ENCODE results near the gene COQ9. TPM values are rescaled to one million over a fixed set of nuclear protein-coding genes. Genes with fewer than 3 reads are reported as not detected.

Gene COQ9
- total RNA-seq, 1 experiment from 2014 or later: 32.9 TPM

DNA sequence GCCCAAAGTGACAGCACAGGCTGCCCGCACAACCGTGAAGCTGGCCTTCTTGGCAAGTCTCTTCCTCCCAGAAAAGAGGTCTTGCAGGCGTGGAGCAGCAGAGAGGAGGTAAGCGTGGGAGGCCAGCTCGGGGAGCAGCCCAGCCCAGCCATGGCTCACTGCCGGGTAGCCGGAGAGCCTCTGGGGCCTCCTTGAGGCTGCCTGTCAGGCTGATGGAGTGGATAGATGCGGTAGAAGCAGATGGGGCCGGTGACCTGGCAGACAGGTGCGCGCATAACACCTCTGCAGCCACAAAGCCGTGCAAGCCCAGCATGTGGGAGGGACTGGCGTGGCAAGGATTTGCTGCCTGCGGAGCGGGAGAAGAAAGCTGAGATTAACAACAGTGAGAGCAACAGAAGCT is 56.1 kb downstream of the COQ9 start:
- Histone ChIP-seq H2BK20ac (ENCODE audit: low read depth, low read length, poor library complexity, severe bottlenecking) (no peak overlapping the region), H3K27me3 (ENCODE audit: insufficient read depth, low read length) (no peaks in the 10 kb centered on the region), H2BK5ac (ENCODE audit: insufficient read length, low read length) (no peak overlapping the region), H4K91ac (ENCODE audit: insufficient read length, low read depth, low read length) (no peak overlapping the region), H3K9ac (ENCODE audit: extremely low read depth, insufficient read length, low read length) (no peak overlapping the region), H3K4me1 (ENCODE audit: insufficient read depth, low read length) (no peaks in the 10 kb centered on the region; the same call in 1 of the 2 replicates), H4K5ac (ENCODE audit: insufficient read length, low read depth, low read length) (no peak overlapping the region), H3K27ac (ENCODE audit: insufficient read length, low read depth, low read length) (no peak overlapping the region), H2BK12ac (ENCODE audit: insufficient read length, low read depth, low read length) (no peak overlapping the region), H2BK15ac (ENCODE audit: low read depth, low read length) (no peak overlapping the region), H4K20me1 (ENCODE audit: control insufficient read depth, insufficient read depth, insufficient read length) (no peaks in the 10 kb centered on the region), H3K79me2 (ENCODE audit: insufficient read depth, low read length) (no peaks in the 10 kb centered on the region), H4K8ac (replicated peaks; ENCODE audit: insufficient read length, low read depth, low read length) (no peak overlapping the region), H2BK120ac (ENCODE audit: low read depth, low read length, poor library complexity, severe bottlenecking) (no peak overlapping the region), H3K23me2 (ENCODE audit: insufficient read length, low read depth, low read length, poor library complexity, severe bottlenecking) (no peaks in the 10 kb centered on the region), H3K56ac (ENCODE audit: insufficient read length, low read depth, low read length) (no peak overlapping the region), H3K14ac (ENCODE audit: insufficient read depth, low read length) (no peak overlapping the region; the same call in 1 of the 2 replicates), H3T11ph (ENCODE audit: low read length) (no peak overlapping the region), H3K4ac (ENCODE audit: low read depth, low read length) (no peak overlapping the region), H3K23ac (ENCODE audit: insufficient read length, low read depth, low read length) (no peak overlapping the region), H3K79me1 (ENCODE audit: insufficient read depth, low read depth, low read length, poor library complexity, severe bottlenecking) (no peaks in the 10 kb centered on the region), H2AFZ (ENCODE audit: low read length) (no peak overlapping the region), H3K18ac (ENCODE audit: insufficient read length, low read depth, low read length) (no peak overlapping the region), H3K9me3 (ENCODE audit: control insufficient read depth, low read depth, low read length) (no peaks in the 10 kb centered on the region), H3K4me2 (ENCODE audit: insufficient read depth, insufficient read length, low read length) (no peak overlapping the region), H2AK5ac (ENCODE audit: insufficient read length, low read length) (no peak overlapping the region)
- Mint-ChIP-seq H3K27me3 (ENCODE audit: low read depth) (peaks cover 9% of the 10 kb centered on the region), H3K9me3 (no peaks in the 10 kb centered on the region), H3K4me1 (peaks cover 14 to 21% of the 10 kb centered on the region in 2 experiments), H3K27ac (no peak overlapping the region; a peak in 2 of 7 replicates), H3K4me3 (no peak overlapping the region), H3K36me3 (ENCODE audit: insufficient read depth in 1 of 3, low read depth in 3 of 3) (no peaks in the 10 kb centered on the region)
- TF ChIP-seq, protein P1, sequence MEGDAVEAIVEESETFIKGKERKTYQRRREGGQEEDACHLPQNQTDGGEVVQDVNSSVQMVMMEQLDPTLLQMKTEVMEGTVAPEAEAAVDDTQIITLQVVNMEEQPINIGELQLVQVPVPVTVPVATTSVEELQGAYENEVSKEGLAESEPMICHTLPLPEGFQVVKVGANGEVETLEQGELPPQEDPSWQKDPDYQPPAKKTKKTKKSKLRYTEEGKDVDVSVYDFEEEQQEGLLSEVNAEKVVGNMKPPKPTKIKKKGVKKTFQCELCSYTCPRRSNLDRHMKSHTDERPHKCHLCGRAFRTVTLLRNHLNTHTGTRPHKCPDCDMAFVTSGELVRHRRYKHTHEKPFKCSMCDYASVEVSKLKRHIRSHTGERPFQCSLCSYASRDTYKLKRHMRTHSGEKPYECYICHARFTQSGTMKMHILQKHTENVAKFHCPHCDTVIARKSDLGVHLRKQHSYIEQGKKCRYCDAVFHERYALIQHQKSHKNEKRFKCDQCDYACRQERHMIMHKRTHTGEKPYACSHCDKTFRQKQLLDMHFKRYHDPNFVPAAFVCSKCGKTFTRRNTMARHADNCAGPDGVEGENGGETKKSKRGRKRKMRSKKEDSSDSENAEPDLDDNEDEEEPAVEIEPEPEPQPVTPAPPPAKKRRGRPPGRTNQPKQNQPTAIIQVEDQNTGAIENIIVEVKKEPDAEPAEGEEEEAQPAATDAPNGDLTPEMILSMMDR (conservative IDR thresholded peaks at IDR 0.05): no peak
- no CpG with 5 or more reads among the region's 15 CpGs for WGBS (ENCODE audit: extremely low coverage, insufficient read length, low lambda C conversion rate)
- DNase-seq: peak; percentile 40

Measured in H9 (cell line).